ENCODE data around the gene OR2W3.

OR2W3 gene

DNA sequence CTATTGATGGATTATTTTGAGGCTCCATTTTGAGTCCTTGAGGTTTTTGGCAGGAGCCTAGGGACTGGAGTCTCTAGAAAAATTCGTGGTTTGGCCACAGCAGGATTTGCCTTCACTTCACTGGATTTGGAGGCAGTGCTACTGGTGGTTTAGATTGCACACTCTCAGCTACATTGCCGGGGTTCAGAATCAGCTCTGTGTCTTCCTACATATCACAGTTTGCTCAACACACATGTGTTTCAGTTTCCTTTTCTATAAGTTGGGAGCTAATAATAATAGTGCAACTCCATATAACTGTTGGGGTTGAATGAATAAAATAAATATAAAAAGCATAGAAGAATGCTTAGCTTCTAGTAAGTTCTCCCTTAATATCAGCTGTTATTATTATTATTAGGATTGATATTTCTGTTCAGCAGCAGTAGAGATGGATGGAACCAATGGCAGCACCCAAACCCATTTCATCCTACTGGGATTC, at the start of gene OR2W3:
Gene OR2W3 (plus strand): TSS at position 425 of the 475 bp plus-strand sequence. CDS start 0 bp downstream, at position 425.
- DNase-seq = no peak

DNA sequence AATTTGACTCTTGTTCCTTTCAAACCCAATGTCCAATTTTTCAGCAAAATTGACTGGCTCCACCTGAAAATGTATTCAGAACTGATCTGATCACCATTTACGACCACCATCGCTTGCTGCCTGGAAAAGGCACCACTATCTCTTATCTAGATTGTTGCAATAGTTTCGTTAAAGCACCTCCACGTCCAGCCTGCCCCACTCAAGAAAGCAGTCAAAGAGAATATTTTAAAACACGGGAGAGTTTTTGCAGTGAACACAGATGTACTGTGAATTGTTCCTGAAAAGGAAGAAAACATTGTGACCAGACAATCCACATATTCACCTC, 49.7 kb upstream of the OR2W3 start:
- no peak for DNase-seq

DNA sequence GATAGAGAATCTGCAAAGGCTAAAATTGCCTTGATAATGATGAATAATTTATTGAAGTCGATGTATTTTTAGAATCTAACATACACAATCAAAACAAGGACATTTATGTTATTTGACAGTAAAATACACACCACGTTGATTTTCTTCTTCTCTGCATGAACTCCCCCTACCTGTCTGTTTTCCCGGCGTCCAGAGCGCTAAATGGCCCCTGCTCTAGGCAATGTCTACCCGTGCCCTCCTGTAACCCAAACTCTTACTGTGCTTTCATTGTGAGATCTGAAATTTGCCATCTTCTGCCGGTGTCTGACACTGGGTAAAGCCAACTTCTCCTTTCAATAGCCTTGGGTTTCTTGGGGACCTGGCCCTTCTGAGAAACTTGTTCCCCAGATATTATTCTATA, 47.0 kb upstream of the OR2W3 start:
- DNase-seq = no peak

DNA sequence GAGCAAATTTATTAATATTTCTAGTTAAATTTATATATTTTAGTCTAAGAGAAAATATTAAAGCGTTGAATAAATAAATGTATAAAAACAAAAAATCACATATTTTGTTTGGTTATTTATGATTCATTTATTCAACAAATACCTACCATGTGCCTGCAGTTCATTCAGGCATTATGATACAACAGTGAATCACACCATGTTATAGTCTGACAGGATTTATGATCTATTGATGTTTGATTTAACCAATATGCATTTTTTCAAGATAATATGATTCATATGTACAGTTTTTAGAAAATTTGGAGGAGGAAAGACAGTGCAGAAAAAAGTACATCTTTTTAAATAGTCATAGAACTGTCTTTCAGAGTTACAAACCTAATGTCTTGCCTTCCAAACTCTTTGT, 45.8 kb upstream of the OR2W3 start:
- DNase-seq = no peak

GRCh38 chr1:247854899-247855545, 40.4 kb upstream of the OR2W3 start:
- DNase-seq = no peak

DNA sequence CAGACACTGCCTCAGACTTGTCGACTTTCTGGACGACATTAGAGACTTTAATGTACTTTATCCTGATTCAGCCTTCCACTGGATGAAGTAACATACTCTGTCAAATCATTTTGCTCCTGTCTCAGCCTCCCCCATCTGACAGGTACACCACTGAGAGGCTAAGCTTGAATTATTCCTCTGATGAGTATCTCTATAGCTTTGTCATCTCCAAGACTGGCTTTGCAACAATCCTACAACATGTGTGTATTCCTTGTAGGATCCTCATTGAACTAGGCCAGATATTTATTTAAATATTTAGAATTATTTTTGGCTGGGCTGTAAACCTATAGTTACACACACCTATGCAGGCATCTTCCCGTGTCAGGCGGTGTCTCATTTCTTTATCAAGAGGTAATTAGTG, 39.5 kb upstream of the OR2W3 start:
- no peak for DNase-seq

- peak in 1 of 2 donors; percentile 58 for DNase-seq
Measured at GRCh38 chr1:247857069-247857984, 38.1 kb upstream of the OR2W3 start, which contains the start of gene TRIM58. TRIM58 (plus strand) TSS chr1:247857187; CDS start chr1:247857247, 60 bp downstream.

- no peak for DNase-seq
Measured at GRCh38 chr1:247857985-247858619, 37.3 kb upstream of the OR2W3 start.

DNA sequence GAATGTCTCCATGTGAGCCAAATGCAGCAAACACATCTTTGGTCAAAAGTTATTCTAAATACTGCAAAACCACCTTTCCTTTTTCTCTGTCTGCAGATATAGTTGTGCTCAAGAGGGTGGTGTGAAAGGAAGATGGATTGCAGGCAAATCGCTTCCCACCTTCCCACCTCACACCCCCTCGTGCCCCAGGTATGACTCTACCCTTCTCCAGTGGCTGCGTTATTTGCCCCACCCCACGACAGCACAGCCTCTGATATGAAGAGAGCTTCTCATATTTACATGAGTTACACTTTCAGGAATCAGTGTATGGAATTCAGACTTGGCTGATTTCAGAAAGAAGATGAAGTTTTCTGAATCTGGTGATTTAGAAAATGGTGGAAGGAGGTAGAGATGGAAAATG, 32.6 kb upstream of the OR2W3 start:
- no peak for DNase-seq

DNA sequence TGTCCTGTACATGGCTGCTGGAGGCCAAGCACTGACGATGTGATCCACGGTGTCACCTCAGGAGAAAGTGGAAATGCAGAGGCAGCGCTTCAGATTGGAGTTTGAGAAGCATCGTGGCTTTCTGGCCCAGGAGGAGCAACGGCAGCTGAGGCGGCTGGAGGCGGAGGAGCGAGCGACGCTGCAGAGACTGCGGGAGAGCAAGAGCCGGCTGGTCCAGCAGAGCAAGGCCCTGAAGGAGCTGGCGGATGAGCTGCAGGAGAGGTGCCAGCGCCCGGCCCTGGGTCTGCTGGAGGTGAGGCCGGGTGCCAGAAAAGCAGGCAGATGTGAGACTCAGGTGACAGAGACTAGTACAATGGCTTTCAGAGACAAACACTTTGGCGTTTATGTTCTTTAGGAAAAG, 30.7 kb upstream of the OR2W3 start:
- DNase-seq = no peak

GRCh38 chr1:247865416-247865815, 30.0 kb upstream of the OR2W3 start:
- no peak for DNase-seq

DNA sequence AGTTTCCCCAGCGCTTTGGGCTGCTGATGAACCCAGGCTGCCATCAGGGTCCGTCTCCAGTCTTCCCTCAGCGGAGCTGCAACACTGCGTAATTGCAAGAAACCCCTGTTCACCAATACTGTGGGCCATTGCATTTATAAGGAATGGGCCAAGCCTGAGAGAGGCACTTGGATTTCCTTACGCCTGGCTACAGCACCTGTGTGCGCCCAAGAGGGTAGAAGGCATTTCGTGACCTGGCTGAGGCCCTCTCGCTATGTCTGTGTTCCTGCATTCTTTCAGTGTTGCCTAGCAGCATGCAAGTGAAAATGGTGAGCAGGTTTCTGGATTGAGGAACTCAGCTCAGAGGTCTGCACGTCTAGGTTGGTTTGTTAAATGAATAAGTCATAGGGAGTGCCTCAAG, 12.0 kb upstream of the OR2W3 start:
- no peak for DNase-seq

DNA sequence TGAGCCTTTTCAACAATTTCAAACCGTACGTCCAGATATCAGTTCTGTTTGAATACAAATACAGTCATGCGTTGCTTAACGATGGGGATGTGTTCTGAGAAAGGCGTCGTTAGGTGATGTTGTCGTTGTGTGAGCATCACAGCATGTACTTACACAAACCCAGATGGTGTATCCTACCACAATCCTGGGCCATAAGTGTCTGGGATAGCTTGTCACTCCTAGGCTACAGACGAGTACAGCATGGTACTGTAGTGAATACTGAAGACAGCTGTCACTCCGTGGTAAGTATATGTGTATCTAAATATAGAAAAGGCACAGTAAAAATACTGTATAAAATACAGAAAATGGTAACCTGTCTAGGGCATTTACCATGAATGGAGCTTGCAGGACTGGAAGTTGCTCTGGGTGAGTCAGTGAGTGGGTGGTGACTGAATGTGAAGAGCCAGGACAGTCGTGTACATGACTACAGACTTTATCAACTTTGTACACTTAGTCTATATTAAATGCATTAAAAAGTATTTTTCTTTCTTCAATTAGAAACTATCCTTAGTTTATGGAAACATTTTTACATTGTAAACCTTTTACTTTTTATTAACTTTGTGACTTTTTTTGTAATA, 10.5 kb upstream of the OR2W3 start:
- DNase-seq = no peak

DNA sequence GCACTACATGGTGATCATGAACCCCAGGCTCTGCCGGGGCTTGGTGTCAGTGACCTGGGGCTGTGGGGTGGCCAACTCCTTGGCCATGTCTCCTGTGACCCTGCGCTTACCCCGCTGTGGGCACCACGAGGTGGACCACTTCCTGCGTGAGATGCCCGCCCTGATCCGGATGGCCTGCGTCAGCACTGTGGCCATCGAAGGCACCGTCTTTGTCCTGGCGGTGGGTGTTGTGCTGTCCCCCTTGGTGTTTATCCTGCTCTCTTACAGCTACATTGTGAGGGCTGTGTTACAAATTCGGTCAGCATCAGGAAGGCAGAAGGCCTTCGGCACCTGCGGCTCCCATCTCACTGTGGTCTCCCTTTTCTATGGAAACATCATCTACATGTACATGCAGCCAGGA, 589 bp downstream of the OR2W3 start:
- no peak for DNase-seq

DNA sequence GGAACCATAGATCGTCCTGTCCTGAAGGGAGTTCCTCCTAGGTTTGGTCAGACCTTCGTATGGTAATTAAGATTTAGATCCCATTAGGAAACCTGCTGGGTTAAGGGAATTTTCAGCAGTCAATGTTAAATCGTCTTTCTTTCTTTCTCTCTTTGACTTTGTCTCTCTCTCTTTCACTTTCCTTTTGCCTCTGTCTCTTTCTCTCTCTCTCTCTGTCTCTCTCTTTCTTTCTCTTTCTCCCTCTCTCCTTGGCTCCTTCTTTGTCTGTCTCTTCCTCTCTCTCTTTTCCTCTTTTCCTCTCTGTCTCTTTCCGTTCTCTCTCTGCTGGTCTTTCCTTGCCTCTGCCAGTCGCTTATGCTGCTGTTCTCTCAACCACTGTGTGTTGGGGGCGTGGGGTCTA, 8.7 kb downstream of the OR2W3 start:
- no peak for DNase-seq

DNA sequence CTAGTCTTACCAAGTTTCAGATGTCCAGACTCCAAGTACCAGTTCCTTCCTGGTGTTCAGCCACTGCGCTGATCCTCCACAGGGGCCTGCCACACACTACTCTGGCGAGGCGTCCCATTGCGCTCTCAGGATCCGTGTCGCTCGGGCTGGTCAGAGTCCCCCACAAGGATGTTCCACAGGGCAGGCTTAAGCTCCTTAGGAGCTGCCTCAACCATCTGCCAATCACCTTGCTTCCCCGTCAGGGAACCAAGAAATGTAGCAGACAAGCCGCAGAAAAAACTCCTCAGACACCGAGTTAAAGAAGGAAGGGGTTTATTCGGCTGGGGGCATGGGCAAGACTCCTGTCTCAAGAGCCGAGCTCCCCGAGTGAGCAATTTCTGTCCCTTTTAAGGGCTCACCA, 9.8 kb downstream of the OR2W3 start:
- DNase-seq = no peak

- no peak for DNase-seq
Measured at GRCh38 chr1:247905910-247906503, 10.6 kb downstream of the OR2W3 start.

DNA sequence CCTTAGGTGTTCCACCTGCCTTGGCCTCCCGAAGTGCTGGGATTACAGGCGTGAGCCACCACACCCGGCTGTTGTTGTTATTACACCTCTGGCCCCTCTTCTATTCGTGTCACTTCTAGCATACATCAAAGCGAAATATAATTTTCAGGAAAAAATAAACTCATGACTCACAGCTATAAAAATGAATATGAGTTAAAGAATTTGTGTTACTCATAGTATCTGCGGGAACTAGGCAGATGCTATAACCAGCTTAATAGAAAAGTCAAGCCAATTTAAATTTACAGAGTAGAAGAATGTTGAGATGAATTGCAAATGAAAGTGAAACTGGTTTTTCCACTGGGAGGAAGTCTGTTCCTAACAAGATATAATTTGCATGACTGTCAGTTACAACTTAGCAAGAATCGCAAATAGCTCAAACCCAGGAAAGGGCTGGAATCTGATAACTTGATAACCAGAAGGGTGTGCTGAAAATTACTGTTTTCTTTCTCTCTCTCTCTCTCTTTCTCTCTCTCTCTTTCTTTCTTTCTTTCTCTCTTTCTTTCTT, 11.2 kb downstream of the OR2W3 start:
- peak in 1 of 2 donors; percentile 10 for DNase-seq

- no peak for DNase-seq
Measured at GRCh38 chr1:247908766-247909165, 13.4 kb downstream of the OR2W3 start.

DNA sequence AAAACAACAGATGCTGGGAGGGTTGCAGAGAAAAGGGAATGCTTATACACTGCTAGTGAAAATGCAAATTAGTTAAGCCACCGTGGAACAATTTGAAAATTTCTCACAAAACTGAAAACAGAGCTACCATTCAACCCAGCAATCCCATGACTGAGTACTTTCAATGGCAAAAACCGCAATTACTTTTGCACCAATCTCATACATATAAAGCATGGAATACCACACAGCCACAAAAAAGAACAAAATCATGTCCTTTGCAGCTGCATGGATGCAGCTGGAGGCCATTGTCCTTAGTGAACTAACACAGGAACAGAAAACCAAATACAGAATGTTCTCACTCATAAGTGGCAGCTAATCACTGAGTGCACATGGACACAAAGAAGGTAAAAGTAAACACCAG, 18.4 kb downstream of the OR2W3 start:
- DNase-seq = no peak

DNA sequence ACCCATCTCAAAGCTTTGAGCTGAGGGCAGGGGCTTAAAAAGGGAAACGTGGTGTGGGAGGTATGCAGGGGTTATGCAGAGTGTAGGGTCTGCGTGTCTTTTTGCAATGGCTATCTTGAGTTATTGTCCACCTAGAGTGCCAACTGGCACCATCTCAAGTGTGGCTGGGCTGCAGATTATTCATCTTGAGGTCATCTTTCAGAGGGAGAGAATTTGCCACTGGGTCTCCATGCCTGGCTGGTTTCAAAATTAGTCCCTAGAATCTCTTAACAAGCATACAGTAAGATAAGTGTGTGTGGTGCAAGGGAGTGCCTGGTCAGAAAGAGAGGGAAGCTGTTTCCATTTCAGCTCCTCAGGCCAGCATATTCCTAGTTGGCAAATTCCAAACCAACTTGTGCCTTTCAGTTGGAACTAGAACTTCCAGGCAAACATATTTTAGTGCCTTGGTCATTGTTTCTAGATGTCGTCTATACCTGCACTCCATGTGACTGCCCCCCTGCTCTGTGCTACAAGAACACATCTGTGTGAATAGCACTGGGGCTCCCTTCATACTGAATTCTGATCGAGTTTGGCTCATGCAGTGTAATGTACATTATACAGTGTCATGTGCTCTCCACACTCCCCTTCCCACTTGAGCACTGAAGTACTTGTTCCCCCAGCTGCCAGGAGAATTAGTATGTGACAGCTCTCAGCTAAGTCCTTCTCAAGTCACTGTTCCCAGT, 19.7 kb downstream of the OR2W3 start:
- no peak for DNase-seq

GRCh38 chr1:247919952-247920351, 24.6 kb downstream of the OR2W3 start, which contains the start of gene OR2T8:
OR2T8 (plus strand) TSS chr1:247920252; CDS start chr1:247921018, 766 bp downstream.
- no peak for DNase-seq
